Activated CD4-positive, CD25-positive, alpha-beta regulatory T cell treated with anti-CD3 and anti-CD28 coated beads, Interleukin-2, amount 50 U/mL, for 16 hours (primary cell): ENCODE results near the gene HOXC5.
"Not testable (repeated sequence)": the region's sequence is repeated elsewhere in the genome, so short reads cannot be mapped to it uniquely, and the experiment has no call there.

Experiments
- DNase-seq: peaks from one replicate; pipeline ENCODE4 v3.0.0-alpha.2; 2020; ENCODE audit warnings: low read depth, low spot score

HOXC5 gene

DNA sequence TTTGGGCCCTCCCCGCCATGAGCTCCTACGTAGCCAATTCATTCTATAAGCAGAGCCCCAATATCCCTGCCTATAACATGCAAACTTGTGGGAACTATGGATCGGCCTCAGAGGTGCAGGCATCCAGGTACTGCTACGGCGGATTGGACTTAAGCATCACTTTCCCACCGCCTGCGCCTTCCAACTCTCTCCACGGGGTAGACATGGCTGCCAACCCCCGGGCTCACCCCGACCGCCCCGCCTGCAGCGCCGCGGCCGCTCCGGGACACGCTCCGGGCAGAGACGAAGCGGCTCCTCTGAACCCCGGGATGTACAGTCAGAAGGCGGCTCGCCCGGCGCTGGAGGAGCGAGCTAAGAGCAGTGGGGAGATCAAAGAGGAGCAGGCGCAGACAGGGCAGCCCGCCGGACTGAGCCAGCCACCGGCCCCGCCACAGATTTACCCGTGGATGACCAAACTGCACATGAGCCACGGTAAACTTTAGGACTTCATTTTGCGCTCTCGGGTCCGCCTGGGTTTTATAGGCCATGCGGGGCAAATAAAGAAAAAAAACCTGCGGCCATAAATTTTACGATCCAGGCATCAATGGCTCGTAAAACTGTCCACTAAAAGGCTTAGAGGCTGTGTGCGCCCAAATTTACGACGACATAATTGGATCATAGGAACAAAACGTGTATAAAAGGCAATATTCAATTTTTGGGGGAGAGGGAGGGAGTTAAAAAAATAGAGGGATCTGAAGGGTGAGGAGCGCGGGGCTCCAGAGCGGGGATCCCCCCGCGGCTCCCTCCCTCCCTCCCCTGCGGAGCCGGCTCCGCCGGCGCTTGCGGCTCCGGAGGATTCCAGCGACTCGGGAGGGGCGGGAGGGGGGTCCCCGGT is 493 bp downstream of the HOXC5 start:
- DNase-seq = no peak

DNA sequence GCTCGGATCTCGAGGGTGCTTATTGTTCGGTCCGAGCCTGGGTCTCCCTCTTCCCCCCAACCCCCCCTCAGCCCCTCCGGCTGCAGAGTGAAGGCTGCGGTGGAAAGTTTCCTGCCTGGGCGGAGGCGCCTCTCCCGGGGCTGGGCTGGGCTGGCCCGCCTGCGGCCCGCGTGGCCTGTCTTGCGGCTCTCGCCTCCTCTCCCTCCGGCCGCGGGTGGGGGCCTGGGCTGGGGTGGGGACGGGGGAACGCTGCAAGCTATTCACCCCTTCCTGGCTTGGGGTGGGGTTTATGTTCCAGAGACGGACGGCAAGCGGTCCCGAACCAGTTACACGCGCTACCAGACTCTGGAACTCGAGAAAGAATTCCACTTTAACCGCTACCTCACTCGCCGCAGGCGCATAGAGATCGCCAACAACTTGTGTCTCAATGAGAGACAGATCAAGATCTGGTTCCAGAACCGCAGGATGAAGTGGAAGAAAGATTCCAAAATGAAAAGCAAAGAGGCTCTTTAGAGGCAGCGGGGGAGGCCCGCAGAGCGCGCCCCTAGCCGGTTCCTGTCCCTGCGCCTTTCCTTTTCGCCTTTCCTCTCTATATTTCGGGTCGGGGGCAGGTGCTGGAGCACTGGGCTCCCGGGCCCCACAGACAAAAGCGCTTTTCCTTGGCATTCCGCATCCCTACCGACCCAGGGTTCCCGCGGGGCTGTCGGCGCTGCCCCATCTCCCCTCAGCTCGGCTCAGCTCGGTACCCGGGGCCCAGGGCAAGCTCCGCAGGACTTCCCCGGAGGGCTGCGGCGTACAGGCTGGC is 1.3 kb downstream of the HOXC5 start:
- DNase-seq = no peak

DNA sequence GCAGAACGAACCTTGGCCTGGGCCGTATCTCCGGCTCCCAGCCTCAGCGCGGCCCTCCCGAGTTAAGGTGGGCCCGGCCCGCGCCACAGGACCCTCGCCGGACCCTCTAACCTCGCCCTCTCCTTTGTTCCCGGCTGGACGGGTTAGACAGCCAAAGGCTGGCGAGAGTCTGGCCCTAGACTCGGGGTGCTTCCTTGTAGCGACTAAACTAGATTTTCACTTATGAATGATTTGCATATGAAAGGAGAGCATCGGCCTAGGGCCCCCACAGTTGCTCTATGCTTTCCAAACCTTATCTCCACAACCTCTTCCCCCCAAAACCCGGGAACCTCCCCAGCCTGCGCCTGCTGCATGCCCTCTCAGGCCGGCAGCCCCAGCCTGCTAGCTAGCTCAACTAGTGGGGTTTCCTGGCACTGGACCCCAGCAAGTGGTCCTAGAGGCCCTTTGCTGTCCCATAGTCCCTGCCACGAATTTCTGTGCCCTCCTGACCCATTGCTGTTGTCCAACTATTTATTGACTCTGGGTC is 2.0 kb downstream of the HOXC5 start:
- DNase-seq = no peak

DNA sequence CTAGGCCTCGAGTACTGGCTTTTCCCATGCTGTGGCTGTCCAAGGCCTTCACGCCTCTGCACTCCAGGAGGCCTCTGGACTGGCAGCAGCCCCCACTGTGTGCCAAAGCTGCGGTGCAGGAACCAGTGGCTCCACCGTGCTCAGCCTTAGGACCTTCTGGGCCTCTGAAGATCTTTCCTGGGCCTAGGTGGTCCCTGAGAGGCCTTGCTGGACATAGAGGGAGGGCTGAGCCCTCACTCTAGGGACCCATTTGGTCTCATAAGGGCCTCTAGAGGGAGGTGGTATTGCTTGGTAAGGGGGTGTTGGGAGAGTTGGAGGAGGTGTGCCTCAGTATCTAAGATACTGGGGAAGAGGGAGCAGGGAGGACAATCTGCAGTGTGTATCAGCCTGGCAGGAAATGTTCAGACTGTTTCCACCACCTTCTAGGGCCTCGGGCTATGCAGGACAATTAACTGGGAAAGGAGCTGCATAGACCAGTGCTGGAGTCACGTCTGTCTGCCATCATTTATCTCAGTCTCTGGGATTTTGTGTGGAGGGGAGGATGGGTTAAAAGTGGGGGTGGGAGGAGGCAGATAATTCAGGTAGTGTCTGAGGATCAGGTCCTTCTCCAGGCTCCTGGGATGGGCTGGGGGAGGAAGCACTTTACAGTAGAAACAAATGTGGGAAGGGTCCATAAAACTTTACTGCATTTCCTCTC is 2.9 kb downstream of the HOXC5 start:
- DNase-seq = no peak

DNA sequence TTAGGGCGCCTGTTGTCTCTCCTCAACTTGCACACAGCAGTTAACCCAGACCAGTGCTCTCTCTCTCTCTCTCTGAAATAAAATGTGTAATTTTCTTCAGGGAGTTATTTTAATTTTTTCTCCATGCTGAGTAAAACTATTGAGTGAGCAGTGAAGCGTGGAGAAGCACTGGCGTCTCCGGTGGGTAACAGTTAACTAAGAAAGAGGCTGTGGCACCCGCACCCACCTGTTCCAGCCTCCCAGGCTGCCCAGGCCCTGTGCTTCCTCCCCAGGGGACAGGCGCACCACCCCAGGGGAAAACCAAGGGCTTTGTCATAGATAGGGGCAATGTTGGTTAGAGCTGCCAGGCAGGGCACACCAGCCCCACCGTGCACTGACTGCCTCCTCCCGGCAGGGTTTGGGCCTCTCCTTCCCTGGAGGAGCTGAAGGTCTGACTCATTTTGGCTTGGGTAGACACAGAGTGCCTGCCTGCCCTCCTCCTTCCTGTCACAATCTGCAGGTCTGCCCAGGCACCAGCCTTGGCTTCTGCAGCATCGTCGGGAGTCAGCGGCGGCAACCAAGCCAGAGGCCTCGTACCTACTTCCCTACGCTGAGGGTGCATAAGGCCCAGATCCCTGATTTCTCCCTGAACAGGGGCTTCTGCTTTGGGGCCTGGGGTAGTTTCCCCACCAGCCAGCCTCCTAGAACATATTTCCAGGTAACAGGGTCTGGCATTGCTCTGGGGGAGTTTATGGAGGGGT is 3.9 kb downstream of the HOXC5 start:
- no peak for DNase-seq

DNA sequence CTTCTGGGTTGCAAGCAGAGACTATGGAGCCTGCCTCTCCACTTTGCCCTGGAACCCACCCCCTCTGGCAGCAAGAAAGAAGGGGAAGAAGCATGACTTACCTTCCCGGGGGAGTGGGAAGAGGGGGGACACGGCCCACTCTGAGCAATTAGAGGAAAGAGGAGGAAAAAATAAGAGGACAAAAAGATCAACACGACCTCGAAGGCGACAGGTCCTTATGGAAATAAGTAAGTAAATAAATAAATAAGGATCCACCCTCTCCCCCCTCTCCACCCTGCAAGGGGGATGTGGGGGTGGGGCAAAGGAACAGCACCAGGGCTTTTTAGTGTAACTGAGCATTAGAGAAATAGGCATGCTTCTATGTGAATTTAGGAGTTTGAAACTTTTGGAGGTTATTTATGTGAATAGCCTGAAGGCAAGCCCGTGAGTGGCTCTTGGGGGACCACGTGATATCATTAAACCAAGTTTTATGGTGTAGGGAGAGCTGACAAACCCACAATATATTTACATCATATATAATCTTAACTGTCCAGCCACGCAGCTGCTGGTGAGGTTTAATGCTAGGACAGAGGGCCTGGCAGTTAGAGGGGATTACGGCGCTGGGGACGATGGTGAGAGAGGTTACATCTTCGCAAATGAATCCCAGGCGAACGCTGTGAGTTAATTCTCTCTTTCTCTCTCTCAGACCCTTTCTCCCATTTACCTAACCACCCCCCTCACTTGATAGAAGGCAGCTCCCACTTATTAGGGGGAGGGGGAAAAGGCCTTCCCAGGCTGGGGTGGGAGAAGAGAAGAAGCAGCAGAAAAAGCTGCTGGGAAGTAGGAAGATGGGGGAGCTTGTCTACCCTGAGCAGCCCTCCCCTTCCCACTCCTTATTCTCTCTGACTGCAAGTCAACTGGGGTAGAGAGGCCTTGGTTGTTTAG is 4.8 kb downstream of the HOXC5 start:
- no peak for DNase-seq

DNA sequence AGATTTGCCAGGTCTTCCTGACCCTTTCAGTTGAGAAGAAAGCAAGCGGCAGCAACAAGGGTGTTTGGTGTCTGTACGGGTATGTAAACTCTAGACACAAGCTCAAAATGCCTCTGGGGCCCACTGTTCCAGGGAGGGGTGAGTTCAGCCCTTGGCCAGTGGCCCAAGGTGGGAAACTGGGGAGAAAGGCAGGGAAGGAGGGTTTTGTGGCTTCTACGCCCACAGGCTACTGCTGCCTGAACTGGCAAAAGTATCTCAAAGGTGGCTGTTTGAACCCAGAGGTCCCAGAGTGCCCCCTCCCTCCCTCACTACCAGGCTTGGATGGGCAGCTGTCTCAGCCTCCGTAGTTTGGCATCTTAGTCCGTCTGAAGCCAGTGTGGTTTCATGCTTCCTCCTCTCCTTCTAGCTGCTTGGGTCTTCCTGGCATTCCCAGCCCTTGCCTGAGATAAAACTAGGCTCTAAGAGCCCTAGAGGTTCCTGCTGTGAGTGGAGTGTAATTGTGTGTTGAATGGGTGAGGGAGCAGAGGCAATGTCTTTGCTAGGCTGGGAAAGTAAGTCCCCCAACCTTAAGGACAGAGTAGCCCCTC is 5.5 kb downstream of the HOXC5 start:
- no peak for DNase-seq

DNA sequence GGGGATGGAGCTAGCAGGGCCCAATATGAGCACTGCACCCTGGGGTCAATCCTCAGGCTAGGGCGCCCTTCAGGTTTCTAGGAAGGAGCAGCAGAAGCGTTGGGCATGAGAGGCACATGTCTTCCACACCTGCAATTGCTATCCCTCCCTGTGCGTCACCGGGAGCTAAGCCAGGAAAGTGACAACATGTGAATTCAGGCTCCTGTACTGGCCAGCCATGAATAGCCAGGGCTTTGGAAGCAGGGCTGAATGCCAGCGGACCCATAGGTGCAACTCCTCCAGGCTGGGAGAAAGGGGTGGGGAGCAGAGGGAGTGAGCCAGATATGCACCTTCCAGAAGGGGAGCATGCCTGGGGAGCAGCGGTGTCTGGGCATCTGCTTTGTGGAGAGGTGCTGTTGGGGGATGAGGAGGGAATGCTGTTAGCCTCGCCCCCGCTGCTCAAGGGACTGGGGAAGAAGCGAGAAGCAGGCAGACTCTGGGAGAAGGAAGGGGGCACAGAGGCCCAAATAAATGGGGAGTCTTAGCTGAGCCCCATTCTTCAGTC is 6.1 kb downstream of the HOXC5 start:
- no peak for DNase-seq

DNA sequence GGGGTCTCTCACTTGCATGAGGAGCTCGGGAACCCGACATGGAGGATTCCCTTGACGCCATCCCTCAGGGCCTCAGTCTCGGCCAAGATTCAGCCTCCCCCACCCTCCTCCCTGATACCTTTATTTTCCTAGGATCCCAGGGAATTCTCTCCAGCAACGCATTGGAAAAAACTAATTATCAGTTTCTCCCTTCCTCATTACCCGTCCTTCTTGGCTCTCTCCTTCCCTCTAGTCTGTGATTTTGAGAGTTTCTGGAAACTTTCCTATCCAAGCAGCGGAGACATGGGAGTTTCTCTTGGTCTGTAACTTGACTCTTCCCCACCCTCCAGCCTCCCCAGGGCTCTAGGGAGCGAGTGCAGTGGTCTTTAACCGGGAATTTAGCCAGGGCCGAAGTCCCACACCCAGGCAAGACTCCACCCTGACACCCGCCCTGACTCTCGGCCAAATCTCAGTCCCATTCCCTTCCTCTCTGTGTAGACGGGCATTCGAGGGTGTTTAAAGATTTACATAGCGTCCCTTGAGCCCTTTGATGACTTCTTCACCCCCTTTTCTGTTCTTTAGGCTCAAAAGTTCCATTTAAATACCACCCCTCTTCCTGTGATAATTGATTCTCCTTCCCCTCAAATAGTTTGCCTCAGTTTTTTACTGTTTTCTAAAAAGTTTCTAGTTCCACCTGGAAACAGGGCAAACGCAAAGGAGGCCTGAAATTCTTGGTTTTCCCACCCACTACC is 6.7 kb downstream of the HOXC5 start:
- no peak for DNase-seq

DNA sequence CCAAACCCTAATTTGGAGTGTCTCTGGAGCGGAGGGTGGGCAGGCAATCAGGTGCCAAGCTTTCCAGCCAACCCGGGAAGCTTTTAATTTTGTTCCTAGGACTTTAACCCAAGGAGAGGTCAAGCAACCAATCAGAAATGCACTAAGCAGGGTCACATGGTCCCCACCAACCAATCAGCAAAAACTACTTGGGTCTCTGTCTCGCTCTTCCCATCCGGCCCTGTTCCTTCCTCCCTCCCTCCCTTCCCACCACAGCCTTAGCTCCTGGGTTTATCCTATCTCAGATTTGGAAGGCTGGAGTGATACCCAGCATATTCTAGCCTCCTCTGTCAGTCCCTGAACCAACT is 7.3 kb downstream of the HOXC5 start:
- DNase-seq = no peak

DNA sequence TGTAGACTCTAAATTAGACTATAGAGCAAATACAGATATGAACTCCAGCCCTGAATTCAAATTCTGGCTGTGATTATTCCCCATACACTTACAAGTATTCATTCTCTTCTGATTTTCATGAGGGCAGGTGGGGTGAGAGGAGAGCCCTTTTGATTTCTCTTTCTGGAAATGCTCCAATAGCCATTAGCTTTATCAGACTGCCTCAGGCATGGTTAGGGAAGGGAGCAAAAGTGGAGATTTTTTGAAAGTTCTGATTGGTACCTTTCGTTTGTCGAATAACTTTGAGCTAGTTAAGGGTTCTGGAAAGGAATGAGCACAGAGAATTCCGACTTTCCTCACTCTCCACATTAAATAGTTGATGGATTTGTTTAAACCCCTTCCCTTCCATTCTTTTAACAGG is 7.8 kb downstream of the HOXC5 start:
- DNase-seq = no peak

DNA sequence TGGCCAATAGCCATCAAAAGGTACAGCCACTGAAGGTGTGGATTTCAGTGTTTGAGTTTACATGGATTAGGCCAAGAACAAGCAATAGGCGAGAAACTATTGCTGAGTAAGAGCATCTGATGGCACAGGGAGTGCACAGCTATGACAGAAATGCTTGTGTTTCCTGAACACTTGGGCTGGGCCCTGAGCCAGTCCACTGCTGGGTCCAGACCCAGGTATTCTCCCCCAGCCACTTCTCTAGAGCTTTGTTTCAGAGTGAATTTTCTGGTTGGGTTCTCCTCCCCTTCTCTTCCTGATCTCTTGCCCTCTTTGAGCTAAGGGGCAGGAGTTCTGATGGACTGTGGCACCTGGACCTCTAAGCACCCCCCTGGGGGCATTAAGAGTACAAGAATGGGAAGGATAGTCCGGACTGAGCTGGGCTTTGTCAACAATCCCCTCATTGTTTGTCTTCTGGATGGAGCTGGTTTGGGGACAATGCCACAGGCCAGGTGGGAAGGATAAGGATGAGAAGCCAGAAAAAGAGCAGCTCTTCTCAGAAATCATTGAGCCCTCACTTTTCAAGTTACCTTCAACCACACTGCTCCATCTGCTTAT is 8.3 kb downstream of the HOXC5 start:
- no peak for DNase-seq

DNA sequence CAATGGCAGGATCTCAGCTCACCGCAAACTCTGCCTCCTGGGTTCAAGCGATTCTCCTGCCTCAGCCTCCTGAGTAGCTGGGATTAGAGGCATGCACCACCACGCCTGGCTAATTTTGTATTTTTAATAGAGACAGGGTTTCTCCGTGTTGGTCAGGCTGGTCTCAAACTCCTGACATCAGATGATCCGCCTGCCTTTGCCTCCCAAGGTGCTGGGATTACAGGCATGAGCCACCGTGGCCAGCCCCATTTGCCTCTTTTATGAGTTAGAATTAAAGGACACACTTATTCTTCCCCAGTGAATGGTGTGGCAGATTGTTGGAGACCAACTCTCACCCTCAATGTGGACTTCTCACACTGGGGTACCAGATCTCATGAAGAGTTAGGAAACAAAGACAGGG is 9.2 kb downstream of the HOXC5 start:
- not testable (repeated sequence) for DNase-seq

DNA sequence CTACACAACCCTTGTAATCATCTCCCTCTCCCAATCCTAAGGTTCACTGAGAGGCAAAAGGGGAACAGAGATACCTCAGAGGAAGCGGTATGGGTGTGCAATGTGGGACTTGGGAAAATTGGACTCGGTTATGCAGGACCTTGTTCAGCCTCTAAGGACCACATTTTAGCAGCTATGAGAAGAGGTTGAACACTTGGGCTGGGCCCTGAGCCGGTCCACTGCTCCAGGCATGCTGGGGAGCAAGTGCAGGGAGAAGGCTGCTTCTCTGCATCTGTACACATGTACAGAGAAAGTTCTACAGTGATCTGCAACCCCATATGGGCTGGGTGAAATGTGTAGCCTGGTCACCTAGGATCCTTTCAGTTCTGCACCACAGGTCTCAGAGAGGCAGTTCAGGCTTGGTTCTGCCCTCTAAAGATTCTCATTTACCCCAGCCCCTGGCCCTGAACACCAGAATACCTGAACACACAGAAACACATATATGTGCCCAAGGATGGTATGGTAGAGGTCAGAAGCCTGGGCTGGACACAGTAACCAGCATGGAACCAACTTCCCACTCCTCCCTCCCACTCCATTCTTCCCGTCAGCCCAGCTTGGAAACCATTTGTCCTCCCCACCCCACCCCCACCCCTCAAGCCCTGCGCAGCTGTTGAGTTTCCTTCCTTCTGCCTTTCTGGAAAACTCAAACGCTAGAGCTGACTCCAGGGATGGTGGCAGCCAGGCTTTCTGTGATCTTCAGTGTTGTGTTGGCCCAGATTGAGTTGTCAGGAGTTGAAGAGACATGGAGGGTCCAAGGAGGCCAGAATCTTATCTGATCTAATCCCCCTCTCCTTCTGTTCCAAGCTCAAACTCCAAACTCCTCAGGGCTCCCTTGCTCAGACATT is 10.4 kb downstream of the HOXC5 start:
- DNase-seq = no peak

DNA sequence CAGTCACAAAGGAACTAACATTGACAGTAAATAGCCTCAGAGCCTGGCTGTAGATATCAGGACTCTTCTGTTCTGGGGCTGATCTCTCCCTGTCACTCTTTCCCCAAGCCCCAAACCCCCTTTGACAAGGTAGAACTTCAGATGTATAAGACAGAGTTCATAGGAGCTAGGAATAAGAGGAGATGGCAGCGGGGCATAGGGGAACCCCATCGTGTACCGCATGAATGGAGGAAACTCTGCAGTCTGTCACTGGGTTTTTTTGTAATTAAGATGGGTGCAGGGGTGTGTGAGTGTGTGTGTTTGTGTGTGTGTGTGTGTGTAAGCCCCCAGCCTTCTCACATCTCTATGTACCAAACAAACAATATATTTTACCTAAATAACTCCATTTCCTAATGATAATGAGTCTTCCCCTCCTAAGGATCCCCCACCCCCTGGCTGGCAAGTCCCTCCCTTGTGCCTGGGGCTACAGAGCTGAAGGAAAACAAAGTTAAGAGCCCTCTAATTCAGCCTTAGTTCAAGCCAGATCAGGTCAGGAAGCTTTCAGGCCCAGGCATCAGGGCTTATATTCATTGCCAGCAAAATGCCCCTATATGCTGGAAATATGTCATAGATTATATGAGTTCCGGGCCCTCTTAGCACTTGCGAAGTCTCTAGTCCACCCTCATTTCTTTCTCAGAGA is 11.7 kb downstream of the HOXC5 start:
- DNase-seq = no peak

DNA sequence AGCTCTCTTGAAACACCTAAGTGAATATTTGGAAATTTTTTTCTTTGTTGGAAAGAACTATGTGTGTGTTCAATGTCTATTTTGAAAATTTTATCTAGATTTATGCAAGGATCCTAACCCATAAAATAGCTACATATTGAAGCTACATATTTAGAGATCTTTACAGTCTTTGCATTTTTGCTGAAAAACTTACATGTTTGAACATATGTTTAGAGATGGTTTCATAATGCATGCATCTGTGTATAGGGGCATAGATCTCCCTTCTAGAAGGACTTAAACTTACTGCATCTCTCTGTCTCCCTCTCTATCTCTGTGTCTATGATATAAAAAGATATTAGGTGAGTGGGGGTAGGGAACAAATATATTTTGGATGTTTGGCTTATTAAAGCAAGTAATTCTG is 12.6 kb downstream of the HOXC5 start:
- no peak for DNase-seq

DNA sequence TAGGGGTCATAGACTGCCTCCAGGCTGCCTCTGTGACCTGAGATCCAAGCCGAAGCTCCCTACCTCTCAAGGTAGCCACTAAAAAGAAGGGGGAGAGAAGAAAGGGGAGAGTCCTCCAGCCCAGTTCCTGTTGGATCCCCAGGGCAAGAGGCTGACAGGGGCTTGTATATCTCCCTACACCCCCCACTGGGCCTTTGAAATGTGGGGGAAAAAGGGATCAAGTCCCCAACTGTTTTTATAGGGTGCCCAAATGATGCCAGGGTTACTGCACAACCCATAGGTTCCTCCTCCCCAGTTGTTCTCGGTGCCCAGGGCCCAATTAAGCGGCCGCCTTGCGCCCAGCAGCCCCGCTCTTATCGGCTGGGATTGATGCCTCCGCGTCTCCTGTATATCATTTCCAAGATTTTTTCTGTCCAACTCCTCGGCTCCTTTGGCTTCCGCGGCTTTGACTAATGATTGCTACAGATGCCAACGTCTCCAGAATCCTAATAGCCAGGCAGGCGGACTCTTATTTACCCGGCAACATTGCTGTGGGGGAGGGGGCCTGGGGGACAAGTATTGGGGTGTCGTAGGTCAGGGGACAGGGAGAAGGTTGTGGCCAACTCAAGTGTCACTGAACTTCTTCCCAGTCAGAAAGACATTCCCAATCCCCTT is 13.1 kb downstream of the HOXC5 start:
- no peak for DNase-seq
